GM23338 (cell line): ENCODE measurements around the gene G6PC3.

Source experiments
- CREB1 ChIP-seq: fragments of 250-450 bp; sonication (Bioruptor Pico); IDR thresholded peaks from 2 replicates; pipeline ENCODE4 v1.5.0; 2020; ENCODE audit warnings: low read depth, mild to moderate bottlenecking, moderate library complexity
- CTCF ChIP-seq, 2 experiments: fragments of 200-600 bp in 1 of 2; sonication (generic) in 1 of 2; conservative IDR thresholded peaks; 2 replicates each; pipeline versions ENCODE4 v1.5.1 to v1.6.1; 2016 to 2017; ENCODE audit warnings: antibody characterized with exemption in 2 of 2, low read depth in 2 of 2, mild to moderate bottlenecking in 2 of 2, moderate library complexity in 1 of 2
- ETS1 ChIP-seq: IDR thresholded peaks from 2 replicates; pipeline ENCODE4 v1.6.1; 2016; ENCODE audit warnings: antibody characterized with exemption
- EZH2 ChIP-seq: fragments of 200-600 bp; sonication (generic); IDR thresholded peaks from one replicate; pipeline ENCODE4 v1.8.0; 2017; ENCODE audit warnings: antibody characterized with exemption, mild to moderate bottlenecking, low read depth; ENCODE audit not compliant: unreplicated experiment
- EZH2phosphoT487 ChIP-seq: fragments of 200-600 bp; sonication (generic); IDR thresholded peaks from one replicate; pipeline ENCODE4 v1.8.1; 2018; ENCODE audit warnings: antibody characterized with exemption; ENCODE audit not compliant: unreplicated experiment
- JUNB ChIP-seq: IDR thresholded peaks from one replicate; pipeline ENCODE4 v1.6.1; 2016; ENCODE audit warnings: antibody characterized with exemption; ENCODE audit not compliant: unreplicated experiment
- POLR2AphosphoS5 ChIP-seq: IDR thresholded peaks from 2 replicates; pipeline ENCODE4 v1.6.1; 2016; ENCODE audit warnings: antibody characterized with exemption, low read depth
- REST ChIP-seq: IDR thresholded peaks from one replicate; pipeline ENCODE4 v1.6.1; 2018; ENCODE audit warnings: antibody characterized with exemption; ENCODE audit not compliant: unreplicated experiment
- STAT1 ChIP-seq: IDR thresholded peaks from one replicate; pipeline ENCODE4 v1.6.1; 2016; ENCODE audit warnings: antibody characterized with exemption; ENCODE audit not compliant: unreplicated experiment
- ZNF114 ChIP-seq: fragments of 250-450 bp; sonication (Bioruptor Pico); IDR thresholded peaks from 2 replicates; pipeline ENCODE4 v1.5.0; 2020; ENCODE audit warnings: mild to moderate bottlenecking, moderate library complexity
- ZNF331 ChIP-seq: fragments of 250-450 bp; sonication (Bioruptor Pico); IDR thresholded peaks from 2 replicates; pipeline ENCODE4 v1.5.0; 2020; ENCODE audit warnings: low read depth, mild to moderate bottlenecking, moderate library complexity
- ZNF462 ChIP-seq: fragments of 250-450 bp; sonication (Bioruptor Pico); IDR thresholded peaks from 2 replicates; pipeline ENCODE4 v1.5.0; 2020; ENCODE audit warnings: mild to moderate bottlenecking, moderate library complexity

GRCh38 chr17:44059101-44059892 lies 11.2 kb upstream of the G6PC3 start:
- no peak for TF ChIP-seq CTCF (conservative IDR thresholded peaks at IDR 0.05; ENCODE audit: low read depth in 2 of 2)
- TF ChIP-seq CREB1 (CRISPR knock-in tag): no peak
- no peak for TF ChIP-seq REST
- no peak for TF ChIP-seq ETS1
- no peak for TF ChIP-seq POLR2AphosphoS5
- TF ChIP-seq STAT1: no peak
- no peak for TF ChIP-seq EZH2phosphoT487
- TF ChIP-seq JUNB: no peak
- no peak for TF ChIP-seq EZH2
- no peak for TF ChIP-seq ZNF331 (CRISPR knock-in tag)
- no peak for TF ChIP-seq ZNF114
- no peak for TF ChIP-seq ZNF462 (CRISPR knock-in tag)
